CD4-positive, alpha-beta T cell (primary cell): ENCODE results near the gene PKD1. TPM values are rescaled to one million over a fixed set of nuclear protein-coding genes. Genes with fewer than 3 reads are reported as not detected.
A peak's percentile ranks its signal among the peaks of the same experiment; 100 is the strongest.

Experiments
- ATAC-seq: fragments of 200-7000 bp; cut with Tn5 transposase; one replicate; pipeline ENCODE4 v1.10.0; 2022; ENCODE audit warnings: mild to moderate bottlenecking; ENCODE audit not compliant: poor library complexity
- CTCF ChIA-PET: fragments of 350-600 bp; sonication (Branson Sonifier 250); formaldehyde crosslinking; loops from one replicate; lab custom pipeline; 2021; ENCODE audit warnings: antibody characterized with exemption, inconsistent platforms; lab: Charles Lee
- POLR2A ChIA-PET: fragments of 350-600 bp; sonication (Branson Sonifier 250); formaldehyde crosslinking; loops from one replicate; lab custom pipeline; 2021; ENCODE audit warnings: antibody characterized with exemption, inconsistent platforms; lab: Charles Lee
- DNase-seq, 14 experiments: peaks; one replicate each; pipeline ENCODE4 v3.0.0-alpha.2; 2013 to 2020; ENCODE audit warnings: mixed read lengths in 2 of 14
- H3K27ac ChIP-seq, 2 donors: one replicate each; pipeline versions ENCODE4 v1.5.1 to v1.7.0; 2013; ENCODE audit warnings: low read length in 2 of 2, low read depth in 1 of 2, mild to moderate bottlenecking in 1 of 2
- H3K27me3 ChIP-seq, 2 experiments: 1 replicate in 1 of 2; 2 replicates in 1 of 2; pipeline versions ENCODE4 v1.6.1 to v1.7.0; 2013; ENCODE audit warnings: low read length in 2 of 2, control low read depth in 1 of 2, mild to moderate bottlenecking in 1 of 2, moderate library complexity in 1 of 2; ENCODE audit not compliant: insufficient read depth in 2 of 2, control insufficient read depth in 1 of 2
- H3K36me3 ChIP-seq: one replicate; pipeline ENCODE4 v1.6.1; 2013; ENCODE audit warnings: low read length, control low read depth; ENCODE audit not compliant: insufficient read depth
- H3K4me1 ChIP-seq: one replicate; pipeline ENCODE4 v1.6.1; 2013; ENCODE audit warnings: low read length, control low read depth; ENCODE audit not compliant: insufficient read depth
- H3K4me3 ChIP-seq: one replicate; pipeline ENCODE4 v1.5.1; 2013; ENCODE audit warnings: mild to moderate bottlenecking, low read length, moderate library complexity
- H3K9me3 ChIP-seq, 2 experiments: 1 replicate in 1 of 2; 2 replicates in 1 of 2; pipeline versions ENCODE4 v1.6.1 to v1.7.0; 2013; ENCODE audit warnings: low read length in 2 of 2, mild to moderate bottlenecking in 2 of 2, control low read depth in 1 of 2, moderate library complexity in 1 of 2; ENCODE audit not compliant: control insufficient read depth in 1 of 2, insufficient read depth in 1 of 2
- H3K27ac Mint-ChIP-seq: one replicate; pipeline ENCODE4 v1.8.0; 2020; ENCODE audit warnings: mixed read lengths
- H3K27me3 Mint-ChIP-seq: one replicate; pipeline ENCODE4 v1.8.0; 2021; ENCODE audit warnings: mixed read lengths
- H3K36me3 Mint-ChIP-seq: one replicate; pipeline ENCODE4 v1.8.0; 2021; ENCODE audit warnings: low read depth, mixed read lengths
- H3K4me1 Mint-ChIP-seq: one replicate; pipeline ENCODE4 v1.8.0; 2021; ENCODE audit warnings: low read depth, mixed read lengths
- H3K4me3 Mint-ChIP-seq: one replicate; pipeline ENCODE4 v1.8.0; 2020; ENCODE audit warnings: mild to moderate bottlenecking, mixed read lengths
- H3K9me3 Mint-ChIP-seq: one replicate; pipeline ENCODE4 v1.8.0; 2020; ENCODE audit warnings: mixed read lengths
- CTCF ChIP-seq: fragments of 200-600 bp; IDR thresholded peaks from one replicate; pipeline ENCODE4 v1.8.0; 2022; ENCODE audit warnings: antibody characterized with exemption, mild to moderate bottlenecking
- intact Hi-C, 2 experiments: fragments of 100-400 bp; cut with DNase I in 1 of 2; cut with micrococcal nuclease in 1 of 2; formaldehyde crosslinking; loops; one replicate each; pipeline versions ENCODE4 v1.15.1 to v1.9.0; 2023 to 2025; cut with DNase I, micrococcal nuclease
- total RNA-seq, 174 experiments: library from RNA in 2 of 174; stranded (reverse) in 2 of 174; gene quantifications; one replicate each; pipeline ENCODE4 v1.2.3 and lab custom pipeline; 2021 to 2026

Gene PKD1
- total RNA-seq, 2 experiments from 2014 or later, result 80.3 to 85.6 TPM

GRCh38 chr16:2147981-2148671 is 12.4 kb upstream of the PKD1 start, which contains the start of gene RAB26:
TSS of gene RAB26 (plus strand) at chr16:2148625. CDS start at chr16:2148784, 159 bp downstream.
- TF ChIP-seq CTCF, result no peak
- intact Hi-C loops, result loop anchor here in 1 of 2 experiments (10.0 kb wide), 1 partner anchor 373 kb away; the partner anchor contains the start of genes EME2, MRPS34 and NME3
- Mint-ChIP-seq H3K27ac (no peak within 1 kb of the TSS), H3K9me3 (no peaks in the 10 kb centered on the region), H3K27me3 (no peaks in the 10 kb centered on the region), H3K4me1 (peaks cover 9% of the 10 kb centered on the region), H3K4me3 (peak within 1 kb of the TSS; percentile 42), H3K36me3 (no peaks in the 10 kb centered on the region)
- CTCF ChIA-PET, result interaction anchor here (0.7 to 1.0 kb wide), 2 partner anchors 100 to 131 kb away, joined by 3 read pairs; partner anchors contain the start of genes NTHL1 and TSC2
- Histone ChIP-seq H3K36me3 (peaks cover 9% of the 10 kb centered on the region), H3K9me3 (no peaks in the 10 kb centered on the region), H3K4me3 (peak within 1 kb of the TSS; percentile 51), H3K4me1 (peaks cover 53% of the 10 kb centered on the region), H3K27ac (no peak within 1 kb of the TSS), H3K27me3 (no peaks in the 10 kb centered on the region)
- ATAC-seq (peak; percentile 87), DNase-seq (peak in 11 of 14 experiments; percentile 39 to 82 (median 57))
- POLR2A ChIA-PET, result interaction anchor here (0.6 to 1.2 kb wide), 2 partner anchors 183 to 212 kb away, joined by 3 to 6 read pairs; partner anchors contain the start of gene RPS2

- H3K27ac ChIP-seq, result no peak overlapping the region
- no peaks in the 10 kb centered on the region for H3K9me3 ChIP-seq
- ATAC-seq (no peak), DNase-seq (no peak)
- H3K27me3 ChIP-seq, result no peaks in the 10 kb centered on the region
- POLR2A ChIA-PET, result interaction anchor here (0.6 to 1.7 kb wide), 4 partner anchors 8 to 1452 kb away, joined by 3 to 12 read pairs (median 4); partner anchors contain the start of genes RPS2 and TRAF7
- H3K4me1 ChIP-seq, result peaks cover 45% of the 10 kb centered on the region
- Mint-ChIP-seq H3K9me3 (no peaks in the 10 kb centered on the region), H3K27me3 (no peaks in the 10 kb centered on the region), H3K27ac (no peak overlapping the region), H3K4me3 (peak overlapping the region; percentile 60), H3K36me3 (no peaks in the 10 kb centered on the region), H3K4me1 (peaks cover 5% of the 10 kb centered on the region)
- peaks cover 9% of the 10 kb centered on the region for H3K36me3 ChIP-seq
- H3K4me3 ChIP-seq, result no peak overlapping the region
- CTCF ChIA-PET, result interaction anchor here (0.6 to 1.0 kb wide), 4 partner anchors 21 to 131 kb away, joined by 3 read pairs; partner anchors contain the start of genes NTHL1 and TSC2
- intact Hi-C loops, result loop anchor here in 1 of 2 experiments (10.0 kb wide), 1 partner anchor 373 kb away; the partner anchor contains the start of genes EME2, MRPS34 and NME3
- TF ChIP-seq CTCF, result no peak
Observed at GRCh38 chr16:2147378-2147777, 11.7 kb upstream of the PKD1 start.

- CTCF ChIA-PET, result no interaction called here
- Histone ChIP-seq H3K4me1 (peaks cover 30% of the 10 kb centered on the region), H3K27me3 (no peaks in the 10 kb centered on the region), H3K4me3 (no peak overlapping the region), H3K27ac (no peak overlapping the region), H3K36me3 (no peaks in the 10 kb centered on the region), H3K9me3 (no peaks in the 10 kb centered on the region)
- no peak for DNase-seq
- H3K9me3 Mint-ChIP-seq, result no peaks in the 10 kb centered on the region
- TF ChIP-seq CTCF, result no peak
- H3K4me1 Mint-ChIP-seq, result no peaks in the 10 kb centered on the region
- POLR2A ChIA-PET, result interaction anchor here (0.6 to 1.7 kb wide), 4 partner anchors 9 to 99 kb away, joined by 3 to 12 read pairs (median 4); partner anchors contain the start of genes NTHL1, TRAF7 and TSC2
- H3K27ac Mint-ChIP-seq, result no peak overlapping the region
- H3K27me3 Mint-ChIP-seq, result no peaks in the 10 kb centered on the region
- ATAC-seq, result no peak
- intact Hi-C loops, result loop anchor here in 1 of 2 experiments (10.0 kb wide), 1 partner anchor 371 kb away; the partner anchor contains the start of genes EME2, MRPS34 and NME3
- H3K4me3 Mint-ChIP-seq, result no peak overlapping the region
- H3K36me3 Mint-ChIP-seq, result no peaks in the 10 kb centered on the region
Observed at GRCh38 chr16:2145843-2146242, 10.1 kb upstream of the PKD1 start.
